ENCODE measurements around the gene RAB5B. TPM values are rescaled to one million over a fixed set of nuclear protein-coding genes. Genes with fewer than 3 reads are reported as not detected.

The RAB5B gene
- total and polyA plus RNA-seq, 10 of the 15 experiments (the other 5 are each of a cell fraction or from before 2014, with no cell fraction given), result 7.5 to 149 (median 37.8) TPM

DNA sequence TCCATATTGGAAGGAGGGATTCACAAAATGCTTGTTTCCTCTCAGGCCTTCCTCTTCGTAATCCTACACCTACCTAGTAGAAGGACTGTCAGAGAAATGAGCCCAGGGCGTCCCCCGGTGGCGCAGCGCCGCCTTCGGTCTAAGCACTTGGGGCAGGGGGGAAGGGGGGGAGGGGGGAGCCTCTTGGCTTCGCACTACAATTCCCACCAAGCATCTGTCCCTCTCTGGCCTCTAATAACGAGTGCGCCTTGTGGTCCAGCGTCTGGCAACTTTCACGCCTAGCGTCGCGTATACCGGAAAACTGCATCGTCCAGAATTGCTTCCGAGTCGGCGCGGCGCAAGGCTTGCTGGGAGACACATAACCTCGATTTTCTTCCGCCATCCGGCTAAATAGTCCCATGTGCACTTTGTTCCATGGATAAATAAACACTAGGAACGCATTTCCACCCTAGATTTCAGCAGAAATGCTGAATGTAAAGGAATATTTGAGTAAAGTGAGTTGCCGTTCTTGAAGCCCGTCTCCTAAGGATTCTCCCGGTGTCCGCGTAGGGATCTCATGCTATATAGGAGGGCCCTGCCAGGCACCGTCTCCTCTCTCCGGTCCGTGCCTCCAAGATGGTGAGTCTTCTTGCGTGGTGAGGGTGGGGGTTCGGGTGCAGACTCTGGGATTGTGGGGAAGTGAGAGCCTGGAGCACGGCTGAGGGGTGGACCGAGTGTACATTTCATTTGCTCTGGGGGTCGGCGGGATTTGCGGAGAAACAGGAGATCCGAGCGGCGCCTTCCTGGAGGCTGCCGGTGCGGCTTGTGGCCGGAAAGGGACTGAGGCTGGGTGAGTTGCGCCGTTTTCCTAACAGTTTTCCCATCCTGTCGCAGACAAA, 67.9 kb downstream of the RAB5B start, which contains the start of gene RPS26 (continued):
- TF ChIP-seq USF1 (IDR thresholded peaks at IDR 0.05; ENCODE audit: borderline replicate concordance, extremely low read length, insufficient read depth, low read depth, low read length) (no peak), BACH1 (IDR thresholded peaks at IDR 0.05; ENCODE audit: borderline replicate concordance) (no peak), NR2F1 (conservative IDR thresholded peaks at IDR 0.05) (no peak), RELA (IDR thresholded peaks at IDR 0.05; ENCODE audit: borderline replicate concordance, partially characterized antibody) (peak; percentile 67), MYB (IDR thresholded peaks at IDR 0.05; ENCODE audit: borderline replicate concordance, low read depth, low read length) (0 out of 2 replicates have a peak, but pooled peaks have one; percentile 44), NFXL1 (IDR thresholded peaks at IDR 0.05; ENCODE audit: borderline replicate concordance) (no peak), STAT3 (IDR thresholded peaks at IDR 0.05; ENCODE audit: low read depth, low read length) (no peak), SUPT20H (IDR thresholded peaks at IDR 0.05; ENCODE audit: borderline replicate concordance, control insufficient read depth, low read depth, low read length) (no peak), ZNF622 (IDR thresholded peaks at IDR 0.05) (no peak), ZNF207 (IDR thresholded peaks at IDR 0.05; ENCODE audit: borderline replicate concordance) (peak; percentile 100), CHD1 (IDR thresholded peaks at IDR 0.05; ENCODE audit: low read depth, low read length) (0 out of 2 replicates have a peak, but pooled peaks have one; percentile 64), KAT2A (conservative IDR thresholded peaks at IDR 0.05; ENCODE audit: control insufficient read depth, low read depth, low read length) (no peak), FOXK2 (IDR thresholded peaks at IDR 0.05) (peak; percentile 73), CREM (IDR thresholded peaks at IDR 0.05; ENCODE audit: low read depth) (peak; percentile 90), CBX3 (IDR thresholded peaks at IDR 0.05; ENCODE audit: borderline replicate concordance, low read depth) (no peak), NRF1 (conservative IDR thresholded peaks at IDR 0.05; ENCODE audit: low read depth, low read length) (no peak), CEBPB (IDR thresholded peaks at IDR 0.05; ENCODE audit: borderline replicate concordance in 1 of 2, low read depth in 2 of 2, low read length in 2 of 2) (no peak), IKZF2 (IDR thresholded peaks at IDR 0.05) (peak; percentile 53 to 72; a peak in 3 of 4 replicates), RUNX3 (IDR thresholded peaks at IDR 0.05; ENCODE audit: low read length) (peak; percentile 90), SMC3 (IDR thresholded peaks at IDR 0.05; ENCODE audit: borderline replicate concordance, low read length) (peak; percentile 63; the same call in 1 of the 2 replicates), IKZF1 (conservative IDR thresholded peaks at IDR 0.05) (peak; percentile 98), GATAD2B (conservative IDR thresholded peaks at IDR 0.05; ENCODE audit: low read depth) (peak; percentile 63; the same call in 1 of the 2 replicates), DPF2 (IDR thresholded peaks at IDR 0.05) (peak; percentile 77), MYC (IDR thresholded peaks at IDR 0.05; ENCODE audit: insufficient read depth, insufficient read length, insufficient replicate concordance, low read length, severe bottlenecking) (peak; percentile 13), CHD2 (IDR thresholded peaks at IDR 0.05; ENCODE audit: borderline replicate concordance, low read depth, low read length) (peak; percentile 97), SUZ12 (IDR thresholded peaks at IDR 0.05; ENCODE audit: unreplicated experiment) (no peak)
- TF ChIP-seq, protein P1, sequence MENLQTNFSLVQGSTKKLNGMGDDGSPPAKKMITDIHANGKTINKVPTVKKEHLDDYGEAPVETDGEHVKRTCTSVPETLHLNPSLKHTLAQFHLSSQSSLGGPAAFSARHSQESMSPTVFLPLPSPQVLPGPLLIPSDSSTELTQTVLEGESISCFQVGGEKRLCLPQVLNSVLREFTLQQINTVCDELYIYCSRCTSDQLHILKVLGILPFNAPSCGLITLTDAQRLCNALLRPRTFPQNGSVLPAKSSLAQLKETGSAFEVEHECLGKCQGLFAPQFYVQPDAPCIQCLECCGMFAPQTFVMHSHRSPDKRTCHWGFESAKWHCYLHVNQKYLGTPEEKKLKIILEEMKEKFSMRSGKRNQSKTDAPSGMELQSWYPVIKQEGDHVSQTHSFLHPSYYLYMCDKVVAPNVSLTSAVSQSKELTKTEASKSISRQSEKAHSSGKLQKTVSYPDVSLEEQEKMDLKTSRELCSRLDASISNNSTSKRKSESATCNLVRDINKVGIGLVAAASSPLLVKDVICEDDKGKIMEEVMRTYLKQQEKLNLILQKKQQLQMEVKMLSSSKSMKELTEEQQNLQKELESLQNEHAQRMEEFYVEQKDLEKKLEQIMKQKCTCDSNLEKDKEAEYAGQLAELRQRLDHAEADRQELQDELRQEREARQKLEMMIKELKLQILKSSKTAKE (IDR thresholded peaks at IDR 0.05; ENCODE audit: low read depth, poor library complexity, severe bottlenecking), result peak; percentile 98
